Measurements from ENCODE around the gene PTGER2.

- TF ChIP-seq, protein P1, sequence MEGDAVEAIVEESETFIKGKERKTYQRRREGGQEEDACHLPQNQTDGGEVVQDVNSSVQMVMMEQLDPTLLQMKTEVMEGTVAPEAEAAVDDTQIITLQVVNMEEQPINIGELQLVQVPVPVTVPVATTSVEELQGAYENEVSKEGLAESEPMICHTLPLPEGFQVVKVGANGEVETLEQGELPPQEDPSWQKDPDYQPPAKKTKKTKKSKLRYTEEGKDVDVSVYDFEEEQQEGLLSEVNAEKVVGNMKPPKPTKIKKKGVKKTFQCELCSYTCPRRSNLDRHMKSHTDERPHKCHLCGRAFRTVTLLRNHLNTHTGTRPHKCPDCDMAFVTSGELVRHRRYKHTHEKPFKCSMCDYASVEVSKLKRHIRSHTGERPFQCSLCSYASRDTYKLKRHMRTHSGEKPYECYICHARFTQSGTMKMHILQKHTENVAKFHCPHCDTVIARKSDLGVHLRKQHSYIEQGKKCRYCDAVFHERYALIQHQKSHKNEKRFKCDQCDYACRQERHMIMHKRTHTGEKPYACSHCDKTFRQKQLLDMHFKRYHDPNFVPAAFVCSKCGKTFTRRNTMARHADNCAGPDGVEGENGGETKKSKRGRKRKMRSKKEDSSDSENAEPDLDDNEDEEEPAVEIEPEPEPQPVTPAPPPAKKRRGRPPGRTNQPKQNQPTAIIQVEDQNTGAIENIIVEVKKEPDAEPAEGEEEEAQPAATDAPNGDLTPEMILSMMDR (IDR thresholded peaks at IDR 0.05): no peak
- TF ChIP-seq RFX5 (IDR thresholded peaks at IDR 0.05; ENCODE audit: low read length) (no peak), MAX (IDR thresholded peaks at IDR 0.05; ENCODE audit: low read depth) (no peak), POLR2AphosphoS5 (IDR thresholded peaks at IDR 0.05; ENCODE audit: low read depth, low read length) (no peak), TAF1 (IDR thresholded peaks at IDR 0.05; ENCODE audit: borderline replicate concordance, low read depth, low read length) (no peak), NRF1 (IDR thresholded peaks at IDR 0.05; ENCODE audit: low read depth, low read length) (no peak), EP300 (IDR thresholded peaks at IDR 0.05; ENCODE audit: borderline replicate concordance in 1 of 2, low read depth in 1 of 2, low read length in 1 of 2) (peak in 1 of 2 experiments; percentile 47; a peak in 1 of 4 replicates)
Observed at GRCh38 chr14:52318826-52319645, 4.9 kb downstream of the PTGER2 start.

Data from SK-N-SH (cell line).